Middle frontal gyrus (tissue), 1 donor: ENCODE data around the gene TMEM45A.
A peak's percentile ranks its signal among the peaks of the same experiment; 100 is the strongest.
"Not testable (repeated sequence)": the region's sequence is repeated elsewhere in the genome, so short reads cannot be mapped to it uniquely, and the experiment has no call there.

Experiments used
- DNase-seq: peaks from one replicate; pipeline ENCODE4 v3.0.0-alpha.2; 2015; ENCODE audit warnings: low spot score; ENCODE audit errors: extremely low spot score

Gene TMEM45A

GRCh38 chr3:100492059-100493006, at the start of gene TMEM45A:
Gene TMEM45A, plus strand, starts transcription at chr3:100492619. Its CDS starts 62,593 bp downstream, at chr3:100555212.
- DNase-seq, result peak; percentile 88

GRCh38 chr3:100443690-100444089, 48.7 kb upstream of the TMEM45A start:
- no peak for DNase-seq

- not testable (repeated sequence) for DNase-seq
Measured at GRCh38 chr3:100447067-100447466, 45.4 kb upstream of the TMEM45A start.

- no peak for DNase-seq
Measured at GRCh38 chr3:100448079-100448478, 44.3 kb upstream of the TMEM45A start.

- no peak for DNase-seq
Measured at GRCh38 chr3:100449214-100449613, 43.2 kb upstream of the TMEM45A start.

- no peak for DNase-seq
Measured at GRCh38 chr3:100454677-100455076, 37.7 kb upstream of the TMEM45A start.

- DNase-seq, result no peak
Measured at GRCh38 chr3:100455841-100456550, 36.4 kb upstream of the TMEM45A start.

- no peak for DNase-seq
Measured at GRCh38 chr3:100456745-100457144, 35.7 kb upstream of the TMEM45A start.

- DNase-seq, result no peak
Measured at GRCh38 chr3:100457811-100458210, 34.6 kb upstream of the TMEM45A start.

- DNase-seq, result no peak
Measured at GRCh38 chr3:100458814-100459213, 33.6 kb upstream of the TMEM45A start.

GRCh38 chr3:100463002-100463401, 29.4 kb upstream of the TMEM45A start:
- peak; percentile 44 for DNase-seq

- DNase-seq, result no peak
Measured at GRCh38 chr3:100463646-100464155, 28.7 kb upstream of the TMEM45A start.

GRCh38 chr3:100465892-100466777, 26.3 kb upstream of the TMEM45A start:
- DNase-seq, result no peak

GRCh38 chr3:100467133-100467532, 25.3 kb upstream of the TMEM45A start:
- no peak for DNase-seq

GRCh38 chr3:100468676-100469075, 23.7 kb upstream of the TMEM45A start:
- no peak for DNase-seq

GRCh38 chr3:100470951-100471350, 21.5 kb upstream of the TMEM45A start:
- no peak for DNase-seq

GRCh38 chr3:100471444-100471843, 21.0 kb upstream of the TMEM45A start:
- no peak for DNase-seq

GRCh38 chr3:100477851-100478360, 14.5 kb upstream of the TMEM45A start:
- not testable (repeated sequence) for DNase-seq

- not testable (repeated sequence) for DNase-seq
Measured at GRCh38 chr3:100478521-100478920, 13.9 kb upstream of the TMEM45A start.

GRCh38 chr3:100480081-100480480, 12.3 kb upstream of the TMEM45A start:
- DNase-seq, result no peak

GRCh38 chr3:100482176-100482575, 10.2 kb upstream of the TMEM45A start:
- DNase-seq, result no peak
